GM10248 (cell line): Measurements from ENCODE around the gene PACSIN1.

Experiments
- CTCF ChIA-PET: fragments of 300-600 bp; sonication (Branson Sonifier 250); formaldehyde crosslinking; extraction: SDS; loops from one replicate; lab custom pipeline; 2021; ENCODE audit warnings: antibody characterized with exemption; lab: Yijun Ruan, JAX
- POLR2A ChIA-PET: fragments of 350-650 bp; sonication (Branson Sonifier 250); formaldehyde crosslinking; extraction: SDS; loops from one replicate; lab custom pipeline; 2020; ENCODE audit warnings: antibody characterized with exemption; lab: Yijun Ruan, JAX
- DNase-seq: peaks from one replicate; pipeline ENCODE4 v3.0.0; 2012; ENCODE audit errors: extremely low spot score
- TF ChIP-seq, protein P1 (sequence below): IDR thresholded peaks from 2 replicates; pipeline ENCODE4 v1.5.1; 2012; ENCODE audit warnings: mild to moderate bottlenecking, low read depth; ENCODE audit errors: extremely low read depth, missing control alignments, control extremely low read depth

Gene PACSIN1

DNA sequence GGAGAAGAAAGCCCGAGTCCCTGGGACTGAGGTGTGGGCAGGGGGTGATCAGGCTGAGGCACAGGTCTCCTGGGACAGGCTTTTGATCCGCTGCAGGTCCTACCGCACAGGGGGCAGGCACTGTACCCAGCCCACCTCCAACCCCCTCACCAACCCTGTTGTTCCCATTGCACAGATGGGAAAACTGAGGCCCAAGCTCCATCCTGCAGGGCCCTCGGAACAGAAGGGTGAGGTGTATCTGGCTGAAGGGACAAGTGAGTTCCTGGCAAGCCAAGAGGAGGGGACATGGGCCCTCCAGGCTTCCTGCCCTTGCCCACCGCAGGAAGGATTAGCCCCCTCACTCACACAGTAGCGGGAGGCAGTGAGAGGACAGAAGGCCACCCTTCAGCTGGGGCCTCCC, 106.7 kb downstream of the PACSIN1 start:
- no peak for DNase-seq
- ChIA-PET CTCF (interaction anchor here (1.6 kb wide), 1 partner anchor 38 kb away, joined by 4 read pairs; no protein-coding TSS in a partner anchor), POLR2A (no interaction called here)
- TF ChIP-seq, protein P1, sequence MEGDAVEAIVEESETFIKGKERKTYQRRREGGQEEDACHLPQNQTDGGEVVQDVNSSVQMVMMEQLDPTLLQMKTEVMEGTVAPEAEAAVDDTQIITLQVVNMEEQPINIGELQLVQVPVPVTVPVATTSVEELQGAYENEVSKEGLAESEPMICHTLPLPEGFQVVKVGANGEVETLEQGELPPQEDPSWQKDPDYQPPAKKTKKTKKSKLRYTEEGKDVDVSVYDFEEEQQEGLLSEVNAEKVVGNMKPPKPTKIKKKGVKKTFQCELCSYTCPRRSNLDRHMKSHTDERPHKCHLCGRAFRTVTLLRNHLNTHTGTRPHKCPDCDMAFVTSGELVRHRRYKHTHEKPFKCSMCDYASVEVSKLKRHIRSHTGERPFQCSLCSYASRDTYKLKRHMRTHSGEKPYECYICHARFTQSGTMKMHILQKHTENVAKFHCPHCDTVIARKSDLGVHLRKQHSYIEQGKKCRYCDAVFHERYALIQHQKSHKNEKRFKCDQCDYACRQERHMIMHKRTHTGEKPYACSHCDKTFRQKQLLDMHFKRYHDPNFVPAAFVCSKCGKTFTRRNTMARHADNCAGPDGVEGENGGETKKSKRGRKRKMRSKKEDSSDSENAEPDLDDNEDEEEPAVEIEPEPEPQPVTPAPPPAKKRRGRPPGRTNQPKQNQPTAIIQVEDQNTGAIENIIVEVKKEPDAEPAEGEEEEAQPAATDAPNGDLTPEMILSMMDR: no peak

DNA sequence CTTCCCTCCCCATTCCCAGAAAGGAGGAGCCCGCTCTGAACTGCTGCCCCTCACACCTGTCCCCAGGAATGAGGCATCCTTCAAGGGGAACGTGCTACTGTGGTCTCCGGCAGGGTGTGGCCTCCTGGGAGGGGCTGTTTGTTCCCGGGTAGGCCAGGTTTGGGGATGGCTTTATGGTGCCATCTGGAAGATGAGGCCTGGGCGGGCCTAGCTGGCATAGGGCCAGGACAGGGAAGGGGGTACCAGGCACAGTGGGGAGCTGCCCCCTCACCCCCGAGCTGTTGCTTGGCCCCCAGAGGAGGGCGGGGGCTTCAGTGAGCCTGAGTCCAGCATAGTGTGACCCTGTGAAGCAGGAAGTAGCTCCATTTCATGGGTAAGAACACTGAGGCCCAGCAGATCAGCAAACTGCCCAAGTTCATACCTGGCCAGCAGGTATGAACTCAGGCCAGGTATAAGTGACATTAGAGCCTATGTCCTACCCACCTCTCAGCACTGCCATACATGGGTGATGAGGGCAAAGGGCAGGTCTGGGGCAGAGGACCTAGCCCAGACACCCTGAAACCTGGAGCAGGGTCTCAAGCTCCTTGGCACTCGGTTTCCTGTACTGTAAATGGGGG, 107.8 kb downstream of the PACSIN1 start:
- DNase-seq: no peak
- TF ChIP-seq, protein P1: no peak
- ChIA-PET CTCF (interaction anchor here (0.9 to 1.6 kb wide), 2 partner anchors 17 to 37 kb away, joined by 3 to 4 read pairs; no protein-coding TSS in a partner anchor), POLR2A (no interaction called here)

DNA sequence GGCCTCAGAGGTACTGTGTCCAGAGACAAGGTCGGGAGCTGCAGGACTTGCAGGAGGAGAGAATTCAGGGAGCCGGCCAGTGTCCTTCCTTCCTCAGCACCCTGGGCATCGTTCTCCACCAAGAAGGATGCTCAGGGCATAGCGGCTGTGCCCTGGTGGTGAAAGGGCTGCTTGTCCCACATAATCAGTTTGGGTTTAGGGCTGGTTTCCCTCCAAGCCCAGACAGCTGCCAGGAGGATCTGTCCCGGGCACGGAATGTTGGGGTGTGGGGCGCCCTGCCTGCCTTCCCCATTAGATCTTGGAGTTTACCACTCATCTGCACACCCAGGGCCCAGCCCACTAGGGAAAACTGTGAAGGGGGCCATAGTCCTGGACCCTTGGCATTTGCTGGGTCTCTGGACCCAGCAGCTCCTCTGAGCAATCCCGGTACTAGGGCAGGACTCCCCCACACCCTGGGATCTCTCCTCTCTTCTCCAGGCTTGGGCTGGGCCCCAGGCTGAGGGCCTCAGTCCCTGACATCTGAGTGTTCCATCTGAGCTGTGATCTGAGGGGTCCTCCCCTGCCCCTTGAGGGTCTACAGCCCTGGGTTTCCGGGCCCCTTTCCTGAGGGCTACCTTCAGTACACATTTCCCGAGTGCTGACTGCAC, 108.9 kb downstream of the PACSIN1 start:
- ChIA-PET CTCF (no interaction called here), POLR2A (no interaction called here)
- TF ChIP-seq, protein P1: no peak
- DNase-seq: no peak

DNA sequence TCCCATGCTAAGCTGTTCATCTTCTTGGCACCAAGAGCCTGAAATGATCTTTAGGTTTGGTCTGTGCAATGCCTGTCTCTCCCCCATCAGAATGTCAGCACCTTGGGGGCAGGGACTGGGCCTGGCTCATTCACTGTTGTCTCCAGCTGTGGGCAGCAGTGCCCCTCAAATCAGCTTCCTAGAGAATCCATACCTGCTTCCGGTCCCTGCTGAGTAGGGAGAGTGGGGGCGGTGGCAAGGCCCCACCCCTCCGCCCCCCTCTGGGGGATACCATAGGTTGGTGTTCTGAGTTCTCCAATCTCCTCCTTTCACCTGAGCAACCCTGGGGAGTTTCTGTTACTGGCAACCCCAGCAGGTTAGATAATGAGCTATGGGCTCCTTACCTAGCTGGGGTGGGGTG, 109.5 kb downstream of the PACSIN1 start:
- no peak for DNase-seq
- ChIA-PET POLR2A (no interaction called here), CTCF (no interaction called here)
- TF ChIP-seq, protein P1: no peak

DNA sequence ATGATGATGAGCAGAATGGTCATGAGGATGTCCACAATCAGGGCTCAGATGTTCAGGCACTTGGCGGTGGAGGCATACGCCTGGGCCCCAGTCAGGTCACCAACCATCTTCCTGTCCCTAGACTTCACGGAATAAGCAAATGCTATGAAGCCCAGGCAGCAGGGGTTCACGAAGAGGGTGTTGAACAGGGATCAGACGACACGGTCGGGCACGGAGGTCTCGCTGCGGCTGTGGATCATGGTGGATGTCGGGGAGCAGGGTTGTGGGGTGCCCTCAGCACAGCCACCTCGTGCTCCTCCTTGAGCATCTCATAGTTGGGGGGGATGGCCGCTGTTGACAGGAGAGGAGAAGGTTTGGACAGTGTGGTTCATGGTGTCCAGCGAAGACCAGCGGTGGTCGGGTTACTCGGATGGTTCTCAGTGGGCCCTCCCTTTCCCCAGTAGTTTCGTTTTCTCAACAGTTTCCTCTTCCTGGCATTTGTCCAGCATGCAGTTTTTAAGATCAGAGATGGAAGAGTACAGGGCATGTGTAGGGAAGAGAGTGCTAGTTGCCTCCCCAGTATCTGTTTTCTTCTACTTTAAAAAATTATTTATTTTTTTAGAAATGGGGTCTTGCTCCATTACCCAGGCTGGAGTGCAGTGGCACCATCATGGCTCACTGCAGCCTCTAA, 110.5 kb downstream of the PACSIN1 start:
- DNase-seq: no peak
- TF ChIP-seq, protein P1: no peak
- CTCF ChIA-PET: no interaction called here
- POLR2A ChIA-PET: no interaction called here

DNA sequence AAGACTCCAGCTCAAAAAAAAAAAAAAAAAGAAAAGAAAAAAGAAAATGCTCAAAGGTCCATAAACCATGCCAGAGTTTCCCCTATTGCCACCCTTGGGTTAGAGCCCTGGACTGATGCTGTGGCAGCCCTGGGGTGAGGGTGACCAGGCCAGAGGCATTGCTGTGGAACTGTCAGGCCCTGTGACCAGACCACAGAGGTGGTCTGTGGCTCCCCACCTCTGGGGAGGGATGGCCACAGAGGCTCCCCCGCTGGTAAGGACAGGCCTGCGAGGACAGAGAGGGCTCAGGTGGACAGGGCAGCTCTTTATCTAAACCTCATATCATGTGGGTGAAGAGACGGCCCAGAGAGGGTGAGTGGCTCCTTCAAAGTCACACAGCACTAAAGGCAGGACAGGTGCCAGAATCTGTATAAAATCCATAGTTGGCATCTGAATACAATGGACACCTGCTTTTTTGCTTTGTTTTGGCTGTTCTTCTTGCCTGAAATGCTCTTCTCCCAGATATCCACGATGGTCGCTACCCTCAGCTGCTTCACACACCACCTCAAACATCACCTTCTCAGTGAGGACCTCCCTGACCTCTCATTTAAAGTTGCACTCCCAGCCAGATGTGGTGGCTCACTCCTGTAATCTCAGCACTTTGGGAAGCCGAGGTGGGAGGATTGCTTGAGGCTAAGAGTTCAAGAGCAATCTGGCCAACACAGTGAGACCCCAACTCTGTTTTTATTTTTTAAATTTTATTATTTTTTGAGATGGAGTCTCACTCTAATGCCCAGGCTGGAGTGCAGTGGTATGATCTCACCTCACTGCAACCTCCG, 112.8 kb downstream of the PACSIN1 start:
- TF ChIP-seq, protein P1: no peak
- CTCF ChIA-PET: no interaction called here
- POLR2A ChIA-PET: interaction anchor here (0.6 kb wide), 1 partner anchor 692 kb away, joined by 7 read pairs; no protein-coding TSS in a partner anchor
- no peak for DNase-seq
